ENCODE data around the gene MYH8. TPM values are rescaled to one million over a fixed set of nuclear protein-coding genes. Genes with fewer than 3 reads are reported as not detected.

Gene MYH8
- total RNA-seq = 0.05 TPM
- long read RNA-seq, partial matches to known transcripts = 0 of 1 reads
- long read RNA-seq, other reads (novel, unspliced or antisense) = 1 of 1 reads

- intact Hi-C loops (cut with DNase I) = no loop called here
- no peak for DNase-seq (ENCODE audit: low spot score)
These were observed at the start of gene MYH8 for GRCh38 chr17:10421900-10422542. TSS of gene MYH8 (minus strand) at chr17:10421950. CDS start at chr17:10420227, 1,723 bp downstream.

- intact Hi-C loops (cut with DNase I) = no loop called here
- DNase-seq (ENCODE audit: low spot score) = no peak
These were observed 47.7 kb upstream of the MYH8 start, which contains the start of gene MYH4 for GRCh38 chr17:10469459-10469858. TSS of gene MYH4 (minus strand) at chr17:10469559. CDS start at chr17:10466745, 2,814 bp downstream.

- DNase-seq (ENCODE audit: low spot score) = no peak
- intact Hi-C loops (cut with DNase I) = no loop called here
These were observed 41.7 kb upstream of the MYH8 start for GRCh38 chr17:10463402-10463801.

- no peak for DNase-seq (ENCODE audit: low spot score)
- intact Hi-C loops (cut with DNase I) = loop anchor here (2.0 kb wide), 1 partner anchor 35 kb away; no protein-coding TSS in a partner anchor
These were observed 38.3 kb upstream of the MYH8 start for GRCh38 chr17:10460062-10460461.

- intact Hi-C loops (cut with DNase I) = no loop called here
These were observed 37.0 kb upstream of the MYH8 start for GRCh38 chr17:10458701-10459100.

GRCh38 chr17:10457952-10458351 is 36.2 kb upstream of the MYH8 start:
- intact Hi-C loops (cut with DNase I) = no loop called here
- DNase-seq (ENCODE audit: low spot score) = no peak

More at GRCh38 chr17:10458701-10459100, 37.0 kb upstream of the MYH8 start:
- DNase-seq (ENCODE audit: low spot score) = no peak

- no peak for DNase-seq (ENCODE audit: low spot score)
- intact Hi-C loops (cut with DNase I) = no loop called here
These were observed 25.5 kb upstream of the MYH8 start for GRCh38 chr17:10447026-10447931.

GRCh38 chr17:10439816-10440215 is 18.1 kb upstream of the MYH8 start:
- intact Hi-C loops (cut with DNase I) = no loop called here
- no peak for DNase-seq (ENCODE audit: low spot score)

- intact Hi-C loops (cut with DNase I) = no loop called here
These were observed 13.3 kb upstream of the MYH8 start for GRCh38 chr17:10435096-10435495.

GRCh38 chr17:10429421-10430045 is 7.8 kb upstream of the MYH8 start:
- DNase-seq (ENCODE audit: low spot score) = no peak
- intact Hi-C loops (cut with DNase I) = no loop called here

More at GRCh38 chr17:10435096-10435495, 13.3 kb upstream of the MYH8 start:
- DNase-seq (ENCODE audit: low spot score) = no peak

- no peak for DNase-seq (ENCODE audit: low spot score)
- intact Hi-C loops (cut with DNase I) = no loop called here
These were observed 7.0 kb upstream of the MYH8 start for GRCh38 chr17:10428781-10429180.

- no peak for DNase-seq (ENCODE audit: low spot score)
- intact Hi-C loops (cut with DNase I) = no loop called here
These were observed 539 bp downstream of the MYH8 start for GRCh38 chr17:10421211-10421610.

GRCh38 chr17:10420811-10421210 is 939 bp downstream of the MYH8 start:
- DNase-seq (ENCODE audit: low spot score) = no peak
- intact Hi-C loops (cut with DNase I) = no loop called here

- intact Hi-C loops (cut with DNase I) = no loop called here
- DNase-seq (ENCODE audit: low spot score) = no peak
These were observed 4.3 kb downstream of the MYH8 start for GRCh38 chr17:10417431-10417830.

GRCh38 chr17:10415161-10415560 is 6.6 kb downstream of the MYH8 start:
- DNase-seq (ENCODE audit: low spot score) = no peak
- intact Hi-C loops (cut with DNase I) = no loop called here

- intact Hi-C loops (cut with DNase I) = no loop called here
- DNase-seq (ENCODE audit: low spot score) = no peak
These were observed 18.2 kb downstream of the MYH8 start for GRCh38 chr17:10403589-10403988.

- no peak for DNase-seq (ENCODE audit: low spot score)
- intact Hi-C loops (cut with DNase I) = no loop called here
These were observed 23.4 kb downstream of the MYH8 start for GRCh38 chr17:10398352-10398751.

- intact Hi-C loops (cut with DNase I) = no loop called here
- no peak for DNase-seq (ENCODE audit: low spot score)
These were observed 25.1 kb downstream of the MYH8 start for GRCh38 chr17:10396524-10397163.

- DNase-seq (ENCODE audit: low spot score) = no peak
- intact Hi-C loops (cut with DNase I) = no loop called here
These were observed 27.4 kb downstream of the MYH8 start for GRCh38 chr17:10394201-10394887.
